Measurements from ENCODE around the gene CLEC14A. TPM values are rescaled to one million over a fixed set of nuclear protein-coding genes. Genes with fewer than 3 reads are reported as not detected.

CLEC14A gene
- total and polyA plus RNA-seq, 4 donors = 6.4 to 7.3 (median 7.1) TPM

DNA sequence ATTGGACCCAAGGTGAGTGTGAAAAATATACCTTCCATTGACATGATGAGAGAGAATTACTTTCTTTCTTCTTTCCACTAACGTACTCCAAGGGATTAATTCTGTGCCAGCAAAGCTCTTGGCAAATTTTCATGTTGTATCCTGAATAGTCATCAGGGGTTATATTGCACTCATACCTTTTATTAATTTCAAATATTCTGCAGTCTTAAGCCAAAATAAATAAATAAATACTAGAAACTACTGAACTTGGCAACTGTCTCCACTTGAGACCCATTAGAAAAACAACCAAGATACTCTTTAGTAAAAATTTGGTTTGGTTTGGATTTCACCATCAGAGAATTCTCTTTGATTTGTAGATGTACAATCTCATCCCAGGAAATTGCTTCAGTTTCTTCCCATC, 22.1 kb upstream of the CLEC14A start:
- Histone ChIP-seq H3K27ac (ENCODE audit: low read depth in 1 of 2, low read length in 2 of 2) (no peak overlapping the region), H3K4me3 (ENCODE audit: low read depth in 1 of 3, low read length in 3 of 3) (no peak overlapping the region), H3K4me1 (ENCODE audit: control insufficient read depth in 4 of 4, insufficient read depth in 4 of 4, low read length in 3 of 4) (no peaks in the 10 kb centered on the region), H3K9ac (ENCODE audit: low read depth in 1 of 2, low read length in 2 of 2) (no peak overlapping the region), H3K9me3 (ENCODE audit: control insufficient read depth in 4 of 4, low read length in 3 of 4) (no peaks in the 10 kb centered on the region), H3K36me3 (ENCODE audit: control insufficient read depth in 4 of 4, insufficient read depth in 3 of 4, low read depth in 1 of 4, low read length in 3 of 4) (no peaks in the 10 kb centered on the region), H3K27me3 (ENCODE audit: control insufficient read depth in 4 of 4, insufficient read depth in 4 of 4, low read length in 3 of 4) (peaks cover 0 to 3% (median 0%) of the 10 kb centered on the region in 4 donors)
- WGBS = 56% methylated on average over 1 of the region's 1 CpG
- TF ChIP-seq EGR1 (IDR thresholded peaks at IDR 0.05; ENCODE audit: low read depth in 2 of 2) = no peak
- DNase-seq (ENCODE audit: low spot score) = no peak

DNA sequence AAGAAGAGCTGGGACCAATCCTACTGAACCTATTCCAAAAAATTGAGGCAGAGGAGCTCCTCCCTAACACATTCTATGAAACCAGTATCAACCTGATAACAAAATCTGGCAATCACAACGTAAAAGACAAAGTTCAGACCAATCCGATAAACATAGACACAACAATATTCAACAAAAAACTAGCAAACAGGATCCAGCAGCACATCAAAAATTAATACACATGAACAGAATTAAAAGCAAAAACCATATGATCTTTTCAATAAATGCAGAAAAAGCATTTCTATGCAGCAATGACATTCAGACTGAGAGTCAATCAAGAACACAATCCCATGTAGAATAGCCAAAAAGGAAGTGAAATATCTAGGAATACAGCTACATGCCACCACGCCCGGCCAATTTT, 7.0 kb upstream of the CLEC14A start:
- peaks cover 0 to 4% (median 0%) of the 10 kb centered on the region in 4 donors for H3K27me3 ChIP-seq (ENCODE audit: control insufficient read depth in 4 of 4, insufficient read depth in 4 of 4, low read length in 3 of 4)
- H3K9ac ChIP-seq (ENCODE audit: low read depth in 1 of 2, low read length in 2 of 2) = no peak overlapping the region
- no peak for TF ChIP-seq RAD21 (IDR thresholded peaks at IDR 0.05)
- no peak for TF ChIP-seq FOXA2 (IDR thresholded peaks at IDR 0.05)
- TF ChIP-seq YY1 (IDR thresholded peaks at IDR 0.05) = no peak
- TF ChIP-seq RXRA (IDR thresholded peaks at IDR 0.05) = no peak
- no peak for TF ChIP-seq HNF4G (IDR thresholded peaks at IDR 0.05)
- no peak for TF ChIP-seq TAF1 (conservative IDR thresholded peaks at IDR 0.05)
- WGBS = 77% methylated on average over 4 of the region's 4 CpGs
- H3K36me3 ChIP-seq (ENCODE audit: control insufficient read depth in 4 of 4, insufficient read depth in 3 of 4, low read depth in 1 of 4, low read length in 3 of 4) = no peaks in the 10 kb centered on the region
- no peaks in the 10 kb centered on the region for H3K9me3 ChIP-seq (ENCODE audit: control insufficient read depth in 4 of 4, low read length in 3 of 4)
- no peak overlapping the region for H3K4me3 ChIP-seq (ENCODE audit: low read depth in 1 of 3, low read length in 3 of 3)
- H3K27ac ChIP-seq (ENCODE audit: low read depth in 1 of 2, low read length in 2 of 2) = no peak overlapping the region
- DNase-seq (ENCODE audit: low spot score) = no peak
- H3K4me1 ChIP-seq (ENCODE audit: control insufficient read depth in 4 of 4, insufficient read depth in 4 of 4, low read length in 3 of 4) = no peaks in the 10 kb centered on the region

DNA sequence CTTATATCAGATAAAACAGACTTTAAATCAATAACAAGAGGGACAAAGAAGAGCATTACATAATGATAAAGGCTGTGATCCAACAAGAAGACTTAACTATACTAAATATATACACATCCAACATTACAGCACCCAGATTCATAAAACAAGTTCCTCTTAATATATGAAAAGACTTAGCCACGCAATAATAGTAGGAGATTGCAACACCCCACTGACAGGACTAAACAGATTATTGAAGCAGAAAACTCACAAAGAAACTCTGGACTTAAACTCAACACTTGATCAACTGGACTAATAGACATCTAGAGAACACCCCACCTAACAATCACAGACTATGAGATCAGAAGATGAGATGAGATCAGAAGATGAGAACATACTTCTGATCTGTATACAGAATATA, 5.7 kb upstream of the CLEC14A start:
- TF ChIP-seq, protein P1, sequence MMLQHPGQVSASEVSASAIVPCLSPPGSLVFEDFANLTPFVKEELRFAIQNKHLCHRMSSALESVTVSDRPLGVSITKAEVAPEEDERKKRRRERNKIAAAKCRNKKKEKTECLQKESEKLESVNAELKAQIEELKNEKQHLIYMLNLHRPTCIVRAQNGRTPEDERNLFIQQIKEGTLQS (IDR thresholded peaks at IDR 0.05) = no peak
- no peak for TF ChIP-seq SP1 (IDR thresholded peaks at IDR 0.05)
- TF ChIP-seq FOXA2 (IDR thresholded peaks at IDR 0.05) = no peak
- TF ChIP-seq HNF4G (IDR thresholded peaks at IDR 0.05) = no peak
- Histone ChIP-seq H3K4me1 (ENCODE audit: control insufficient read depth in 4 of 4, insufficient read depth in 4 of 4, low read length in 3 of 4) (no peaks in the 10 kb centered on the region), H3K27me3 (ENCODE audit: control insufficient read depth in 4 of 4, insufficient read depth in 4 of 4, low read length in 3 of 4) (peaks cover 0 to 4% (median 0%) of the 10 kb centered on the region in 4 donors), H3K36me3 (ENCODE audit: control insufficient read depth in 4 of 4, insufficient read depth in 3 of 4, low read depth in 1 of 4, low read length in 3 of 4) (no peaks in the 10 kb centered on the region), H3K4me3 (ENCODE audit: low read depth in 1 of 3, low read length in 3 of 3) (no peak overlapping the region), H3K9me3 (ENCODE audit: control insufficient read depth in 4 of 4, low read length in 3 of 4) (no peaks in the 10 kb centered on the region), H3K9ac (ENCODE audit: low read depth in 1 of 2, low read length in 2 of 2) (no peak overlapping the region), H3K27ac (ENCODE audit: low read depth in 1 of 2, low read length in 2 of 2) (no peak overlapping the region)
- WGBS = 79% methylated on average over 1 of the region's 1 CpG
- no peak for DNase-seq (ENCODE audit: low spot score)

DNA sequence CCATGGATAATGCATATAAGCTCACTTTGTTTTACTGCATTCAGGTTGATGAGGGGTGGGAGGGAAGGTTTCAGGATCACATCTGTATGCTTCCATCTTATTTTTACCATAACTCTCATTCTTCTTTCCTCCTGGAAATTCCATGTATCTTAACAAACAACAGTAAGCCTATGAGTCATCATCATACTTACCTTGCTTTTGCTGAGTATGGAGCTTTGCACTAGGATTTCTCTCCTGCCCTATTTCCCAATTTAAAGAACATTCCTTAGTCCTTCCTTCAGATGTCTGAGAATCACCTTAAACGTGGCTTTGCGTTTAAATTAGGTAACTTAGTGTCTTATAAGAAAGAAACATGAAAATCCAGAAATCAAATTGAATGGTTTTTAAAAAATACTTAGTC, 1.6 kb upstream of the CLEC14A start:
- no peak for DNase-seq (ENCODE audit: low spot score)
- Histone ChIP-seq H3K36me3 (ENCODE audit: control insufficient read depth in 4 of 4, insufficient read depth in 3 of 4, low read depth in 1 of 4, low read length in 3 of 4) (no peaks in the 10 kb centered on the region), H3K9ac (ENCODE audit: low read depth in 1 of 2, low read length in 2 of 2) (no peak overlapping the region), H3K27me3 (ENCODE audit: control insufficient read depth in 4 of 4, insufficient read depth in 4 of 4, low read length in 3 of 4) (peaks cover 0 to 12% (median 3%) of the 10 kb centered on the region in 4 donors), H3K9me3 (ENCODE audit: control insufficient read depth in 4 of 4, low read length in 3 of 4) (no peaks in the 10 kb centered on the region), H3K27ac (ENCODE audit: low read depth in 1 of 2, low read length in 2 of 2) (no peak overlapping the region), H3K4me3 (ENCODE audit: low read depth in 1 of 3, low read length in 3 of 3) (no peak overlapping the region), H3K4me1 (ENCODE audit: control insufficient read depth in 4 of 4, insufficient read depth in 4 of 4, low read length in 3 of 4) (peaks cover 4 to 10% (median 9%) of the 10 kb centered on the region in 4 donors)
- 68% methylated on average over 2 of the region's 2 CpGs for WGBS
- TF ChIP-seq YY1 (IDR thresholded peaks at IDR 0.05) (no peak), TAF1 (conservative IDR thresholded peaks at IDR 0.05) (no peak), HNF4A (conservative IDR thresholded peaks at IDR 0.05) (no peak), HNF4G (IDR thresholded peaks at IDR 0.05) (no peak), JUND (IDR thresholded peaks at IDR 0.05) (no peak)
- TF ChIP-seq, protein P2, sequence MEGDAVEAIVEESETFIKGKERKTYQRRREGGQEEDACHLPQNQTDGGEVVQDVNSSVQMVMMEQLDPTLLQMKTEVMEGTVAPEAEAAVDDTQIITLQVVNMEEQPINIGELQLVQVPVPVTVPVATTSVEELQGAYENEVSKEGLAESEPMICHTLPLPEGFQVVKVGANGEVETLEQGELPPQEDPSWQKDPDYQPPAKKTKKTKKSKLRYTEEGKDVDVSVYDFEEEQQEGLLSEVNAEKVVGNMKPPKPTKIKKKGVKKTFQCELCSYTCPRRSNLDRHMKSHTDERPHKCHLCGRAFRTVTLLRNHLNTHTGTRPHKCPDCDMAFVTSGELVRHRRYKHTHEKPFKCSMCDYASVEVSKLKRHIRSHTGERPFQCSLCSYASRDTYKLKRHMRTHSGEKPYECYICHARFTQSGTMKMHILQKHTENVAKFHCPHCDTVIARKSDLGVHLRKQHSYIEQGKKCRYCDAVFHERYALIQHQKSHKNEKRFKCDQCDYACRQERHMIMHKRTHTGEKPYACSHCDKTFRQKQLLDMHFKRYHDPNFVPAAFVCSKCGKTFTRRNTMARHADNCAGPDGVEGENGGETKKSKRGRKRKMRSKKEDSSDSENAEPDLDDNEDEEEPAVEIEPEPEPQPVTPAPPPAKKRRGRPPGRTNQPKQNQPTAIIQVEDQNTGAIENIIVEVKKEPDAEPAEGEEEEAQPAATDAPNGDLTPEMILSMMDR (IDR thresholded peaks at IDR 0.05; ENCODE audit: low read depth, low read length, missing input control) = no peak
- TF ChIP-seq, protein P3, sequence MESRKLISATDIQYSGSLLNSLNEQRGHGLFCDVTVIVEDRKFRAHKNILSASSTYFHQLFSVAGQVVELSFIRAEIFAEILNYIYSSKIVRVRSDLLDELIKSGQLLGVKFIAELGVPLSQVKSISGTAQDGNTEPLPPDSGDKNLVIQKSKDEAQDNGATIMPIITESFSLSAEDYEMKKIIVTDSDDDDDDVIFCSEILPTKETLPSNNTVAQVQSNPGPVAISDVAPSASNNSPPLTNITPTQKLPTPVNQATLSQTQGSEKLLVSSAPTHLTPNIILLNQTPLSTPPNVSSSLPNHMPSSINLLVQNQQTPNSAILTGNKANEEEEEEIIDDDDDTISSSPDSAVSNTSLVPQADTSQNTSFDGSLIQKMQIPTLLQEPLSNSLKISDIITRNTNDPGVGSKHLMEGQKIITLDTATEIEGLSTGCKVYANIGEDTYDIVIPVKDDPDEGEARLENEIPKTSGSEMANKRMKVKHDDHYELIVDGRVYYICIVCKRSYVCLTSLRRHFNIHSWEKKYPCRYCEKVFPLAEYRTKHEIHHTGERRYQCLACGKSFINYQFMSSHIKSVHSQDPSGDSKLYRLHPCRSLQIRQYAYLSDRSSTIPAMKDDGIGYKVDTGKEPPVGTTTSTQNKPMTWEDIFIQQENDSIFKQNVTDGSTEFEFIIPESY (IDR thresholded peaks at IDR 0.05) = no peak
- TF ChIP-seq, protein P4, sequence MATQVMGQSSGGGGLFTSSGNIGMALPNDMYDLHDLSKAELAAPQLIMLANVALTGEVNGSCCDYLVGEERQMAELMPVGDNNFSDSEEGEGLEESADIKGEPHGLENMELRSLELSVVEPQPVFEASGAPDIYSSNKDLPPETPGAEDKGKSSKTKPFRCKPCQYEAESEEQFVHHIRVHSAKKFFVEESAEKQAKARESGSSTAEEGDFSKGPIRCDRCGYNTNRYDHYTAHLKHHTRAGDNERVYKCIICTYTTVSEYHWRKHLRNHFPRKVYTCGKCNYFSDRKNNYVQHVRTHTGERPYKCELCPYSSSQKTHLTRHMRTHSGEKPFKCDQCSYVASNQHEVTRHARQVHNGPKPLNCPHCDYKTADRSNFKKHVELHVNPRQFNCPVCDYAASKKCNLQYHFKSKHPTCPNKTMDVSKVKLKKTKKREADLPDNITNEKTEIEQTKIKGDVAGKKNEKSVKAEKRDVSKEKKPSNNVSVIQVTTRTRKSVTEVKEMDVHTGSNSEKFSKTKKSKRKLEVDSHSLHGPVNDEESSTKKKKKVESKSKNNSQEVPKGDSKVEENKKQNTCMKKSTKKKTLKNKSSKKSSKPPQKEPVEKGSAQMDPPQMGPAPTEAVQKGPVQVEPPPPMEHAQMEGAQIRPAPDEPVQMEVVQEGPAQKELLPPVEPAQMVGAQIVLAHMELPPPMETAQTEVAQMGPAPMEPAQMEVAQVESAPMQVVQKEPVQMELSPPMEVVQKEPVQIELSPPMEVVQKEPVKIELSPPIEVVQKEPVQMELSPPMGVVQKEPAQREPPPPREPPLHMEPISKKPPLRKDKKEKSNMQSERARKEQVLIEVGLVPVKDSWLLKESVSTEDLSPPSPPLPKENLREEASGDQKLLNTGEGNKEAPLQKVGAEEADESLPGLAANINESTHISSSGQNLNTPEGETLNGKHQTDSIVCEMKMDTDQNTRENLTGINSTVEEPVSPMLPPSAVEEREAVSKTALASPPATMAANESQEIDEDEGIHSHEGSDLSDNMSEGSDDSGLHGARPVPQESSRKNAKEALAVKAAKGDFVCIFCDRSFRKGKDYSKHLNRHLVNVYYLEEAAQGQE (IDR thresholded peaks at IDR 0.05) = no peak
